ENCODE measurements around the gene DMAC2L.

DNA sequence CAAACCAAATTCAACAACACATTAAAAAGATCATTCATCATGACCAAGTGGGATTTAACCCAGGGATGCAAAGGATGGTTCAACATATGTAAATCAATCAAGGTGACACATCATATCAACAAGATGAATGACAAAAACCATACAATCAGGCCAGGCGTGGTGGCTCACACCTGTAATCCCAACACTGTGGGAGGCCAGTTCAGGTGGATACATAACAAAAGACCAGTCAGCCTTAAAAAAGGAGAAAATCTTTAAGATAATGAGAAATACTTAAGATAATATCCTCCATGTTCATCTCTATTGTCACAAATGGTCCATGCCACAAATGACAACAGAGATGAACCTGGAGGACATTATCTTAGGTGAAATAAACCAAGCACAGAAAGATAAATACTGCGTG, 12.5 kb upstream of the DMAC2L start:
- TF ChIP-seq, protein P1, sequence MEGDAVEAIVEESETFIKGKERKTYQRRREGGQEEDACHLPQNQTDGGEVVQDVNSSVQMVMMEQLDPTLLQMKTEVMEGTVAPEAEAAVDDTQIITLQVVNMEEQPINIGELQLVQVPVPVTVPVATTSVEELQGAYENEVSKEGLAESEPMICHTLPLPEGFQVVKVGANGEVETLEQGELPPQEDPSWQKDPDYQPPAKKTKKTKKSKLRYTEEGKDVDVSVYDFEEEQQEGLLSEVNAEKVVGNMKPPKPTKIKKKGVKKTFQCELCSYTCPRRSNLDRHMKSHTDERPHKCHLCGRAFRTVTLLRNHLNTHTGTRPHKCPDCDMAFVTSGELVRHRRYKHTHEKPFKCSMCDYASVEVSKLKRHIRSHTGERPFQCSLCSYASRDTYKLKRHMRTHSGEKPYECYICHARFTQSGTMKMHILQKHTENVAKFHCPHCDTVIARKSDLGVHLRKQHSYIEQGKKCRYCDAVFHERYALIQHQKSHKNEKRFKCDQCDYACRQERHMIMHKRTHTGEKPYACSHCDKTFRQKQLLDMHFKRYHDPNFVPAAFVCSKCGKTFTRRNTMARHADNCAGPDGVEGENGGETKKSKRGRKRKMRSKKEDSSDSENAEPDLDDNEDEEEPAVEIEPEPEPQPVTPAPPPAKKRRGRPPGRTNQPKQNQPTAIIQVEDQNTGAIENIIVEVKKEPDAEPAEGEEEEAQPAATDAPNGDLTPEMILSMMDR (conservative IDR thresholded peaks at IDR 0.05) = no peak
- no peak for TF ChIP-seq ZFX (IDR thresholded peaks at IDR 0.05)
